HFFc6 (cell line): Measurements from ENCODE around the gene PACRG. TPM values are rescaled to one million over a fixed set of nuclear protein-coding genes. Genes with fewer than 3 reads are reported as not detected.

Source experiments
- DNase-seq: peaks from one replicate; pipeline ENCODE4 v3.0.0-alpha.2; 2018
- H3K27ac Mint-ChIP-seq: 2 replicates; pipeline ENCODE4 v1.8.0; 2020; ENCODE audit warnings: mild to moderate bottlenecking, mixed read lengths
- H3K27me3 Mint-ChIP-seq: 2 replicates; pipeline ENCODE4 v1.8.0; 2021; ENCODE audit warnings: mild to moderate bottlenecking, moderate library complexity, mixed read lengths; ENCODE audit not compliant: insufficient read depth
- H3K36me3 Mint-ChIP-seq: 2 replicates; pipeline ENCODE4 v1.8.0; 2021; ENCODE audit warnings: low read depth, mixed read lengths
- H3K4me1 Mint-ChIP-seq: 2 replicates; pipeline ENCODE4 v1.8.0; 2020; ENCODE audit warnings: low read depth, mixed read lengths
- H3K4me3 Mint-ChIP-seq: 2 replicates; pipeline ENCODE4 v1.8.0; 2020; ENCODE audit warnings: mild to moderate bottlenecking, moderate library complexity, mixed read lengths
- H3K9me3 Mint-ChIP-seq: 2 replicates; pipeline ENCODE4 v1.8.0; 2020; ENCODE audit warnings: mild to moderate bottlenecking, mixed read lengths
- total RNA-seq, 6 experiments: library from RNA; stranded (reverse); fragmentation: NEBNext Ultra II Directional; extraction: Animal tissue kit (Norgen Biotek cat#: 25700); gene quantifications; 2 replicates in 1 of 6; 3 replicates in 5 of 6; pipeline ENCODE4 v1.2.3, GENCODE V29; 2021
- TF ChIP-seq, protein P1 (sequence below): fragments of 200-600 bp; sonication (generic); IDR thresholded peaks from 2 replicates; pipeline ENCODE4 v1.5.0; 2021; ENCODE audit warnings: antibody characterized with exemption, mild to moderate bottlenecking

Gene PACRG
- total RNA-seq, 6 experiments from 2014 or later, result not detected

DNA sequence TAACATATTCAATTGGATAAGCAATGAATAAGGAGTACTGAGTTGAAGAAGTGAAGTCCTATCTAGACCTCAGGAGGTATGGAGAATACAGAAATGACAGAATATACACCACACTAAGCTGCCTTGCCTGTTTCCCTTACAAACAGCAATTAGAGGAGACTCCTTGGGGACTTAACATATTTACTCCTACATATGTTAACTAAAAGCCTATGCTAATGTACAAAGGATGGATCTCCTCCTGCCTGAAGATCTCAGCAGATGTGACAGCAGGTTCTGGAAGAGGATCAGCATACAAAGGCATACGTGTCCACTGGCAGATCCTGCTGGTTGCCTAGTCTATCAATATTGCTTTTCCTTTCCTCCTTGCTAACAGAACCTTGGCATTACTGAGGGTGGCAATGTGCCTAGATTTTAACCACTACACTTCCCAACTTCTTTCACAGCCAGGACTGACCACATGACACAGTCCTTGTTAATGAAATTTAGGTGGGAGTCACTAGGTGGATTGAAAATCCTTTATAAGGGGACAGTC, 29.8 kb upstream of the PACRG start:
- no peak for DNase-seq
- Mint-ChIP-seq H3K27me3 (no peaks in the 10 kb centered on the region), H3K36me3 (no peaks in the 10 kb centered on the region), H3K4me3 (no peak overlapping the region), H3K9me3 (peaks cover 29% of the 10 kb centered on the region), H3K27ac (no peak overlapping the region), H3K4me1 (no peaks in the 10 kb centered on the region)
- TF ChIP-seq, protein P1, sequence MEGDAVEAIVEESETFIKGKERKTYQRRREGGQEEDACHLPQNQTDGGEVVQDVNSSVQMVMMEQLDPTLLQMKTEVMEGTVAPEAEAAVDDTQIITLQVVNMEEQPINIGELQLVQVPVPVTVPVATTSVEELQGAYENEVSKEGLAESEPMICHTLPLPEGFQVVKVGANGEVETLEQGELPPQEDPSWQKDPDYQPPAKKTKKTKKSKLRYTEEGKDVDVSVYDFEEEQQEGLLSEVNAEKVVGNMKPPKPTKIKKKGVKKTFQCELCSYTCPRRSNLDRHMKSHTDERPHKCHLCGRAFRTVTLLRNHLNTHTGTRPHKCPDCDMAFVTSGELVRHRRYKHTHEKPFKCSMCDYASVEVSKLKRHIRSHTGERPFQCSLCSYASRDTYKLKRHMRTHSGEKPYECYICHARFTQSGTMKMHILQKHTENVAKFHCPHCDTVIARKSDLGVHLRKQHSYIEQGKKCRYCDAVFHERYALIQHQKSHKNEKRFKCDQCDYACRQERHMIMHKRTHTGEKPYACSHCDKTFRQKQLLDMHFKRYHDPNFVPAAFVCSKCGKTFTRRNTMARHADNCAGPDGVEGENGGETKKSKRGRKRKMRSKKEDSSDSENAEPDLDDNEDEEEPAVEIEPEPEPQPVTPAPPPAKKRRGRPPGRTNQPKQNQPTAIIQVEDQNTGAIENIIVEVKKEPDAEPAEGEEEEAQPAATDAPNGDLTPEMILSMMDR, result no peak

DNA sequence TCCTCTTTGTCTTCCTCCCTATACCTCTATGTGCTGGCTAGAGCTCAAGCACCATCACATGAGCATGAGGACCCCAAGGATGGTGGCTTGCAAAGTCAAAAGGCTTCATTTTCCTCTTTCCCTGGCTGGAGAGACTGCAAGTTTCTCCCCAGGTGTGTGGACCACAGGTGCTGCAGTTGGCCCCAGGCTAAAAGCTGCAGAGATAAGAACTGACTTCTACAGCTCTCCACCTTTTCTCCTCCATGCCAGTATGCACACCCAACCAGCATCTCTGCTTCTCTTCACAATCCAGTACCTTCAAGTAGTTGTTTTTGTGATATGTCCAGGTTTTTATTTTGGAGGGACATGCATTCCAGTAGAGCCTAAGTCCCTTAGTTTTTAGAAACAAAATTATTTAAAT, 29.3 kb upstream of the PACRG start:
- TF ChIP-seq, protein P1, result no peak
- no peaks in the 10 kb centered on the region for H3K36me3 Mint-ChIP-seq
- H3K27ac Mint-ChIP-seq, result no peak overlapping the region

DNA sequence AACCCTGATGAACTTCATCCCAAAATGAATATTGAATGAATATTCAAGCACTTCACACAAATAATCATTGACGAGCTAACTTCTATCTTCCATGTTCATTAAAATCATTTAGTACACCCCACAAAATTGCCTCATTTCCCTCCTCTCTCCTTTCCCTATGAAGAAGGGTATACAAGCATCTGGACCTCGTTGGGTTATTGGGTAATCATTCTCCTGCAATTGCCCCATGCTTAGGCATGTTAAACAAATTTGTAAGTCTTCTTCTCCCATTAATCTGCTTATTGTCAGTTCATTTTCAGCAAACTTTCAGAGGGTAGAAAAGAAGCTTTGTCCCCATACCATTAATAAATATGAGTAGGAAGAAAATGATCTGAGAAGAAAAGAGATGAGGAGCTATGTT, 27.8 kb upstream of the PACRG start:
- DNase-seq, result no peak
- Mint-ChIP-seq H3K27ac (no peak overlapping the region), H3K9me3 (peaks cover 18% of the 10 kb centered on the region), H3K4me1 (no peaks in the 10 kb centered on the region), H3K27me3 (no peaks in the 10 kb centered on the region), H3K4me3 (no peak overlapping the region), H3K36me3 (no peaks in the 10 kb centered on the region)
- TF ChIP-seq, protein P1, result no peak

More for the DNA sequence above, 29.3 kb upstream of the PACRG start:
- no peak for DNase-seq
- no peaks in the 10 kb centered on the region for H3K4me1 Mint-ChIP-seq
- peaks cover 24% of the 10 kb centered on the region for H3K9me3 Mint-ChIP-seq
- no peak overlapping the region for H3K4me3 Mint-ChIP-seq
- no peaks in the 10 kb centered on the region for H3K27me3 Mint-ChIP-seq

DNA sequence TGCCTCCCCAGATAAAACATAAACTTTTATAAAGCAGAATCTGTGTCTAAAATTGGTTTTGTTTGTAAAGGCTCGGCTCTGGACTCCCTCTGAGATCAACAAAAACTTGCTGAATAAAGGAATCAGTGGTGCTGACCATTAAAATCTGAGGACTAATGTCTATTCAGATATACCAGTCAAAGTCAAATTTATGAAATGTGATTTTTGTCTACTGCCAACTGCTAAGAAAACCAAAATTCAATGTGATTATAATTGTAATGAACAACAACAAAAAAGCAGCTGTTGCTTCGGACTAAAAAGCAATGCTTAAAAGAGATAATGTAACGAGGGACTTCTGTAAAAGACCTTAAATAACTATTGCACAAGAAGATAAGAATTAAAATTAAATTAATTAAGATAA, 26.8 kb upstream of the PACRG start:
- Mint-ChIP-seq H3K27me3 (no peaks in the 10 kb centered on the region), H3K27ac (no peak overlapping the region), H3K9me3 (peaks cover 15% of the 10 kb centered on the region), H3K4me1 (no peaks in the 10 kb centered on the region), H3K36me3 (no peaks in the 10 kb centered on the region), H3K4me3 (no peak overlapping the region)
- DNase-seq, result no peak
- TF ChIP-seq, protein P1, result no peak

DNA sequence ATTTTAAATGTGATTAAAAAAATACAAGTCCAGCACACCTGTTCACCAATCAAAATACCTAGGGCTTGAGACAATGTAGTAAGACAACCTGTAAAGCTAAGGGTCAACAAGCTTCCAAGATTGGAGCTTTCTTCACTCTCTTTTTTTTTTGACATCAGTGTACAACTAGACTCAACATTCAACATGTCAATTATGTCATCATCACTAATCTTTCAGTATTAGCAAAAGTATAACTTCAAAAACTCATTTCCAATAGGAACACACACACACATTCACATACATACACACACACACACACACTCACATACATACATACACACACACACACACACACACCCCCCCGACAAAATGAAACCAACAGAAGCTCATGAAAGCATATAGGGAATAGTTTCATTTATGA, 26.2 kb upstream of the PACRG start:
- Mint-ChIP-seq H3K4me1 (no peaks in the 10 kb centered on the region), H3K9me3 (peaks cover 14% of the 10 kb centered on the region), H3K36me3 (no peaks in the 10 kb centered on the region), H3K27ac (no peak overlapping the region), H3K27me3 (no peaks in the 10 kb centered on the region), H3K4me3 (no peak overlapping the region)
- DNase-seq, result no peak
- TF ChIP-seq, protein P1, result no peak

DNA sequence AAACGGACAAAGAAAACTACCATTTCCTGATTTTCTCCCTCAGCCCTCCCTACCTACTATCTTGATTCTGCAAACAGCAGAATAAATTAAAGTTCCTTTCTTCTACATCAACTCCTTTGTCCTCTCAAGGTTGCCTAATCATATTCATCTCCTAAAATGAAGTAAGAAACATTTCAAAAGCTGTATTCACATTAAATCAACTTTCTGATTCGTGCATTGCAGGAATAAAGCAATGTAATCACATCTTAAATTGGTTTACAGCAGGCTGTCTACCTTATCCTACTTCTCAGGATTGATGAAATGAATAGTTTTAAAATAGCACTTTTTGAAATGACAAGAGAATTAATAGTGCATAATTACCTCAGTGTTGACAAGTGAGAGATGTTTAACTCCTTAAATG, 25.3 kb upstream of the PACRG start:
- Mint-ChIP-seq H3K36me3 (no peaks in the 10 kb centered on the region), H3K4me3 (no peak overlapping the region), H3K9me3 (peaks cover 14% of the 10 kb centered on the region), H3K27me3 (no peaks in the 10 kb centered on the region), H3K27ac (no peak overlapping the region), H3K4me1 (no peaks in the 10 kb centered on the region)
- DNase-seq, result no peak
- TF ChIP-seq, protein P1, result no peak
